DOHH2 (cell line): ENCODE measurements around the gene HIVEP2.

Experiments
- CTCF ChIP-seq: fragments of 200-600 bp; sonication (generic); IDR thresholded peaks from one replicate; pipeline ENCODE4 v1.5.1; 2014; ENCODE audit warnings: antibody characterized with exemption, mild to moderate bottlenecking, low read depth, low read length; ENCODE audit not compliant: poor library complexity, severe bottlenecking
- EZH2phosphoT487 ChIP-seq: fragments of 200-600 bp; sonication (generic); IDR thresholded peaks from 2 replicates; pipeline ENCODE4 v1.6.1; 2017; ENCODE audit warnings: borderline replicate concordance, mild to moderate bottlenecking, antibody characterized with exemption, low read length, moderate library complexity, mixed read lengths

GRCh38 chr6:142884214-142885035, 60.6 kb downstream of the HIVEP2 start:
- TF ChIP-seq CTCF (no peak), EZH2phosphoT487 (no peak)
